NB4 (cell line): ENCODE results near the gene NREP.

Source experiments
- DNase-seq: peaks from one replicate; pipeline ENCODE4 v3.0.0; 2010; ENCODE audit warnings: low read depth
- H3K4me3 ChIP-seq: one replicate; pipeline ENCODE4 v1.5.1; 2011; ENCODE audit warnings: mild to moderate bottlenecking, low read depth, low read length, moderate library complexity
- CTCF ChIP-seq: IDR thresholded peaks from one replicate; pipeline ENCODE4 v1.5.1; 2012; ENCODE audit warnings: low read depth, low read length
- MAX ChIP-seq: IDR thresholded peaks from 2 replicates; pipeline ENCODE4 v1.6.1; 2011; ENCODE audit warnings: low read depth, low read length
- MYC ChIP-seq: IDR thresholded peaks from 2 replicates; pipeline ENCODE4 v1.6.1; 2011; ENCODE audit warnings: low read depth, low read length
- POLR2A ChIP-seq: IDR thresholded peaks from 2 replicates; pipeline ENCODE4 v1.6.1; 2011; ENCODE audit warnings: mild to moderate bottlenecking; ENCODE audit not compliant: insufficient read length; ENCODE audit errors: extremely low read depth

The NREP gene

GRCh38 chr5:111775224-111775623 is 18.2 kb upstream of the NREP start:
- peak; percentile 80 for DNase-seq
- H3K4me3 ChIP-seq: peak overlapping the region; percentile 35
- peak; percentile 70 for TF ChIP-seq MAX
- TF ChIP-seq MYC: peak; percentile 47
- TF ChIP-seq POLR2A: no peak
- no peak for TF ChIP-seq CTCF

- H3K4me3 ChIP-seq: peak overlapping the region; percentile 35
- peak; percentile 90 for DNase-seq
- TF ChIP-seq CTCF (no peak), MYC (no peak), POLR2A (no peak), MAX (no peak)
These were observed 17.5 kb upstream of the NREP start for GRCh38 chr5:111774525-111774924.

- TF ChIP-seq CTCF: no peak
- no peak for TF ChIP-seq MAX
- no peak for TF ChIP-seq POLR2A
- TF ChIP-seq MYC: no peak
- no peak overlapping the region for H3K4me3 ChIP-seq
- no peak for DNase-seq
These were observed 15.6 kb upstream of the NREP start for GRCh38 chr5:111772456-111773122.

GRCh38 chr5:111769541-111769940 is 12.5 kb upstream of the NREP start:
- H3K4me3 ChIP-seq: no peak overlapping the region
- no peak for DNase-seq

GRCh38 chr5:111765613-111766571 is 8.9 kb upstream of the NREP start:
- DNase-seq: no peak
- no peak for TF ChIP-seq CTCF
- TF ChIP-seq MAX: no peak
- TF ChIP-seq POLR2A: no peak
- TF ChIP-seq MYC: no peak
- H3K4me3 ChIP-seq: no peak overlapping the region

More at GRCh38 chr5:111769541-111769940, 12.5 kb upstream of the NREP start:
- TF ChIP-seq MAX (no peak), POLR2A (no peak), CTCF (no peak), MYC (no peak)
